HepG2 (cell line): ENCODE data around the gene PLXND1. TPM values are rescaled to one million over a fixed set of nuclear protein-coding genes. Genes with fewer than 3 reads are reported as not detected.

Experiments used
- ETV5 ChIP-seq: IDR thresholded peaks from 2 replicates; pipeline ENCODE4 v1.6.1; 2018; ENCODE audit warnings: missing biosample characterization, missing genetic modification reagents, inconsistent platforms, borderline replicate concordance
- FOXO4 ChIP-seq: sonication (generic); formaldehyde crosslinking; conservative IDR thresholded peaks from 2 replicates; pipeline ENCODE4 v1.8.1; 2023; ENCODE audit warnings: missing genetic modification reagents
- GABPA ChIP-seq, 2 experiments: IDR thresholded peaks; 2 replicates each; pipeline ENCODE4 v1.6.1; 2011 to 2016; ENCODE audit warnings: low read depth in 2 of 2, low read length in 1 of 2, missing biosample characterization in 1 of 2, missing genetic modification characterization in 1 of 2
- GABPB1 ChIP-seq: IDR thresholded peaks from 2 replicates; pipeline ENCODE4 v1.6.1; 2016; ENCODE audit warnings: mild to moderate bottlenecking, missing genetic modification reagents, moderate library complexity, missing compliant biosample characterization
- LCORL ChIP-seq, 2 experiments: fragments of 450-650 bp in 1 of 2; sonication (generic) in 1 of 2; formaldehyde crosslinking in 1 of 2; IDR thresholded peaks; 2 replicates each; pipeline versions ENCODE4 v1.5.0 to v1.6.1; 2017 to 2020; ENCODE audit warnings: antibody characterized with exemption in 1 of 2, missing genetic modification reagents in 1 of 2
- PHF21A ChIP-seq: sonication (generic); formaldehyde crosslinking; IDR thresholded peaks from 2 replicates; pipeline ENCODE4 v1.5.0; 2020; ENCODE audit warnings: mild to moderate bottlenecking, missing genetic modification reagents
- POLR2A ChIP-seq, 2 experiments: IDR thresholded peaks; 2 replicates each; pipeline ENCODE4 v1.6.1; 2011; ENCODE audit warnings: low read depth in 2 of 2, low read length in 2 of 2, mild to moderate bottlenecking in 1 of 2, moderate library complexity in 1 of 2; ENCODE audit not compliant: insufficient read depth in 1 of 2
- SOX6 ChIP-seq, 2 experiments: fragments of 450-650 bp in 1 of 2; sonication (generic) in 1 of 2; formaldehyde crosslinking in 1 of 2; IDR thresholded peaks; 2 replicates each; pipeline versions ENCODE4 v1.4.0 to v1.6.1; 2017 to 2020; ENCODE audit warnings: antibody characterized with exemption in 1 of 2, mild to moderate bottlenecking in 1 of 2, missing genetic modification reagents in 1 of 2
- TFE3 ChIP-seq: IDR thresholded peaks from 2 replicates; pipeline ENCODE4 v1.6.1; 2016
- U2AF1 ChIP-seq: fragments of 200-400 bp; formaldehyde crosslinking; optimal IDR thresholded peaks from 2 replicates; pipeline ENCODE3; 2017; ENCODE audit warnings: mild to moderate bottlenecking, low read depth, low read length
- XBP1 ChIP-seq: sonication (generic); formaldehyde crosslinking; IDR thresholded peaks from 2 replicates; pipeline ENCODE4 v1.5.0; 2020; ENCODE audit warnings: missing genetic modification reagents
- ZFX ChIP-seq: sonication (generic); formaldehyde crosslinking; IDR thresholded peaks from 2 replicates; pipeline ENCODE4 v1.4.0; 2020; ENCODE audit warnings: mild to moderate bottlenecking, low read depth, missing genetic modification reagents, moderate library complexity
- ZKSCAN8 ChIP-seq: IDR thresholded peaks from 2 replicates; pipeline ENCODE4 v1.6.1; 2016; ENCODE audit warnings: borderline replicate concordance, missing genetic modification reagents, missing compliant biosample characterization
- ZNF121 ChIP-seq: sonication (generic); formaldehyde crosslinking; IDR thresholded peaks from 2 replicates; pipeline ENCODE4 v1.5.0; 2020; ENCODE audit warnings: mild to moderate bottlenecking, missing genetic modification reagents
- ZNF33A ChIP-seq: sonication (generic); formaldehyde crosslinking; IDR thresholded peaks from 2 replicates; pipeline ENCODE4 v1.5.1; 2020; ENCODE audit warnings: missing genetic modification reagents, mild to moderate bottlenecking, moderate library complexity, borderline replicate concordance
- ZNF460 ChIP-seq: sonication (generic); formaldehyde crosslinking; IDR thresholded peaks from 2 replicates; pipeline ENCODE4 v1.5.1; 2020; ENCODE audit warnings: missing genetic modification reagents, mild to moderate bottlenecking, borderline replicate concordance
- ZNF556 ChIP-seq: sonication (generic); formaldehyde crosslinking; IDR thresholded peaks from 2 replicates; pipeline ENCODE4 v1.4.0; 2020; ENCODE audit warnings: mild to moderate bottlenecking, missing genetic modification reagents, borderline replicate concordance
- ZNF614 ChIP-seq: IDR thresholded peaks from 2 replicates; pipeline ENCODE4 v1.6.1; 2018; ENCODE audit warnings: missing biosample characterization, missing genetic modification reagents, inconsistent platforms, borderline replicate concordance
- ZNF652 ChIP-seq: IDR thresholded peaks from 2 replicates; pipeline ENCODE4 v1.6.1; 2016; ENCODE audit warnings: low read depth, borderline replicate concordance
- ZNF746 ChIP-seq: sonication (generic); formaldehyde crosslinking; IDR thresholded peaks from 2 replicates; pipeline ENCODE4 v1.8.0; 2022; ENCODE audit warnings: mild to moderate bottlenecking, missing genetic modification reagents
- ZNF790 ChIP-seq: sonication (generic); formaldehyde crosslinking; IDR thresholded peaks from 2 replicates; pipeline ENCODE4 v1.8.0; 2022; ENCODE audit warnings: missing genetic modification reagents, mild to moderate bottlenecking, borderline replicate concordance
- polyA plus RNA-seq, 8 experiments: library from polyadenylated mRNA; depleted of rRNA in 3 of 8; stranded (reverse) in 7 of 8; unstranded in 1 of 8; fragments of >200 nt; fragmentation: Illumina TruSeq in 4 of 8; extraction: Trizol in 4 of 8; gene quantifications; 2 replicates each; pipeline versions ENCODE4 v1.2.1 to v1.2.3, GENCODE V29; 2011 to 2016; ENCODE audit warnings: low read depth in 4 of 8, missing spikeins in 1 of 8, mixed read lengths in 1 of 8; ENCODE audit not compliant: insufficient read depth in 1 of 8
- total RNA-seq, 5 experiments: library from RNA; depleted of rRNA; stranded (reverse); fragments of >200 nt; fragmentation: Illumina TruSeq; extraction: Trizol; gene quantifications; 2 replicates each; pipeline ENCODE4 v1.2.3, GENCODE V29; 2016; ENCODE audit warnings: low read depth in 1 of 5
- TF ChIP-seq, protein P1 (sequence below): sonication (generic); formaldehyde crosslinking; IDR thresholded peaks from 2 replicates; pipeline ENCODE4 v1.4.0; 2020; ENCODE audit warnings: mild to moderate bottlenecking, missing genetic modification reagents
- TF ChIP-seq, protein P2 (sequence below): sonication (generic); formaldehyde crosslinking; IDR thresholded peaks from 2 replicates; pipeline ENCODE4 v1.5.0; 2020; ENCODE audit warnings: missing genetic modification reagents

PLXND1 gene
- total and polyA plus RNA-seq, 2 of the 13 experiments (the other 11 are each of a cell fraction or from before 2014, with no cell fraction given) = 15.9 to 42.0 TPM

DNA sequence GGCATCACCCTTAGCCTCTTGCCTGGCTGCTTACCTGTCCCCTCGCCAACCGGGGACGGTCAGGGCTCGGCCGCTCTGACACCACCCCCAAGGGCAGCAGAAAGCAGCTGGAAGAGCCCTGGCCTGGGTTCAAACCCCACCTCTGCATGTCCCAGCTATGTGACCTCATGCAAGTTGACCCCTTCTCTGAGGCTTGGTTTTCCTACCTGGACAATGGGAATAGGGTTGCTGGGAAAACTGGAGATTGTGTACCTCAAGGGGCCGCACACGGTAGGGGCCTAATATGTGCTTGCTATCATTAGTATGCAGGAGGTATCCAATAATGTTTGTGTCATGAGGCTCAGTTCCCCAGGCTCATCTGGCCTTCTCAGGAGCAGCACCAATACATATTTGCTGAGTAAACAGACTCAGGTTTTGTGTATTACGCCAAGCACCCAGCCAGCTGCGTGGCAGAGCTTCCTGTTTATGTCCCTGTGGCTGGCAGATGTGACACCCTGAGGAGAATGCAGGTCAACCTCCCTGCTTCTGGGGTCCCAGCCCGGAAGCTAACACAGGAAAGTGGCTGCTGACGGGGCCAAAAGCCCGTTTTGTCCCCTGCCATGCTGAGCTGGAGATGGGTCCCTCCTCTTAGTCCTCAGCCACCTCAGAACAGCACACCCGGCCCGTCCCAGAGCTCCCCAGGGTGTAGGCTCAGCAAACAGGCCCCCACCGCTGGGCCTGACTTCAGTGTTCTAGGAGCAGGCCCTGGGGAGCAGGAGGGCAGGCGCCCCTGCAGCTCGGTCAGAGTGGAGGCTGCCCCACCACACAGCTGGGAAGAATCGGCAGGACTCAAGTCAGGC, 29.7 kb downstream of the PLXND1 start (continued):
- TF ChIP-seq FOXO4 (CRISPR knock-in tag) (no peak), GABPA (IDR thresholded peaks at IDR 0.05; ENCODE audit: low read depth, low read length) (no peak), GABPA (CRISPR knock-in tag; IDR thresholded peaks at IDR 0.05; ENCODE audit: low read depth) (peak; percentile 69), ZNF614 (peak; percentile 77; the same call in 1 of the 2 replicates), ZNF33A (CRISPR knock-in tag) (no peak), ZNF460 (CRISPR knock-in tag) (no peak), LCORL (IDR thresholded peaks at IDR 0.05) (no peak), LCORL (CRISPR knock-in tag; IDR thresholded peaks at IDR 0.05) (peak; percentile 67; the same call in 1 of the 2 replicates), U2AF1 (no peak), SOX6 (IDR thresholded peaks at IDR 0.05) (no peak), SOX6 (CRISPR knock-in tag; IDR thresholded peaks at IDR 0.05) (peak; percentile 42; the same call in 1 of the 2 replicates), ZFX (peak; percentile 57; the same call in 1 of the 2 replicates), ZNF746 (CRISPR knock-in tag) (no peak), XBP1 (CRISPR knock-in tag) (no peak), POLR2A (IDR thresholded peaks at IDR 0.05; ENCODE audit: insufficient read depth in 1 of 2, low read depth in 2 of 2, low read length in 2 of 2) (no peak), ZNF790 (CRISPR knock-in tag) (no peak), ETV5 (peak; percentile 86), TFE3 (CRISPR knock-in tag) (0 out of 2 replicates have a peak, but pooled peaks have one; percentile 31), ZKSCAN8 (CRISPR knock-in tag) (peak; percentile 100), ZNF652 (CRISPR knock-in tag) (no peak), ZNF556 (CRISPR knock-in tag) (no peak; the same call in 1 of the 2 replicates), PHF21A (CRISPR knock-in tag) (peak; percentile 51; the same call in 1 of the 2 replicates), ZNF121 (0 out of 2 replicates have a peak, but pooled peaks have one; percentile 12), GABPB1 (0 out of 2 replicates have a peak, but pooled peaks have one; percentile 46)
- TF ChIP-seq, protein P1, sequence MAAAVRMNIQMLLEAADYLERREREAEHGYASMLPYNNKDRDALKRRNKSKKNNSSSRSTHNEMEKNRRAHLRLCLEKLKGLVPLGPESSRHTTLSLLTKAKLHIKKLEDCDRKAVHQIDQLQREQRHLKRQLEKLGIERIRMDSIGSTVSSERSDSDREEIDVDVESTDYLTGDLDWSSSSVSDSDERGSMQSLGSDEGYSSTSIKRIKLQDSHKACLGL = no peak
- TF ChIP-seq, protein P2, sequence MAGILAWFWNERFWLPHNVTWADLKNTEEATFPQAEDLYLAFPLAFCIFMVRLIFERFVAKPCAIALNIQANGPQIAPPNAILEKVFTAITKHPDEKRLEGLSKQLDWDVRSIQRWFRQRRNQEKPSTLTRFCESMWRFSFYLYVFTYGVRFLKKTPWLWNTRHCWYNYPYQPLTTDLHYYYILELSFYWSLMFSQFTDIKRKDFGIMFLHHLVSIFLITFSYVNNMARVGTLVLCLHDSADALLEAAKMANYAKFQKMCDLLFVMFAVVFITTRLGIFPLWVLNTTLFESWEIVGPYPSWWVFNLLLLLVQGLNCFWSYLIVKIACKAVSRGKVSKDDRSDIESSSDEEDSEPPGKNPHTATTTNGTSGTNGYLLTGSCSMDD (CRISPR knock-in tag) = no peak
